ENCODE measurements around the gene MIGA2.

- TF ChIP-seq CTCF (IDR thresholded peaks at IDR 0.05) = no peak
- no peak for TF ChIP-seq POLR2A (IDR thresholded peaks at IDR 0.05)
Measured at GRCh38 chr9:129008986-129009583, 27.3 kb upstream of the MIGA2 start.

All from esophagus squamous epithelium (tissue), 4 donors.